ENCODE results near the gene KCNJ14.
A peak's percentile ranks its signal among the peaks of the same experiment; 100 is the strongest.

KCNJ14 gene

DNA sequence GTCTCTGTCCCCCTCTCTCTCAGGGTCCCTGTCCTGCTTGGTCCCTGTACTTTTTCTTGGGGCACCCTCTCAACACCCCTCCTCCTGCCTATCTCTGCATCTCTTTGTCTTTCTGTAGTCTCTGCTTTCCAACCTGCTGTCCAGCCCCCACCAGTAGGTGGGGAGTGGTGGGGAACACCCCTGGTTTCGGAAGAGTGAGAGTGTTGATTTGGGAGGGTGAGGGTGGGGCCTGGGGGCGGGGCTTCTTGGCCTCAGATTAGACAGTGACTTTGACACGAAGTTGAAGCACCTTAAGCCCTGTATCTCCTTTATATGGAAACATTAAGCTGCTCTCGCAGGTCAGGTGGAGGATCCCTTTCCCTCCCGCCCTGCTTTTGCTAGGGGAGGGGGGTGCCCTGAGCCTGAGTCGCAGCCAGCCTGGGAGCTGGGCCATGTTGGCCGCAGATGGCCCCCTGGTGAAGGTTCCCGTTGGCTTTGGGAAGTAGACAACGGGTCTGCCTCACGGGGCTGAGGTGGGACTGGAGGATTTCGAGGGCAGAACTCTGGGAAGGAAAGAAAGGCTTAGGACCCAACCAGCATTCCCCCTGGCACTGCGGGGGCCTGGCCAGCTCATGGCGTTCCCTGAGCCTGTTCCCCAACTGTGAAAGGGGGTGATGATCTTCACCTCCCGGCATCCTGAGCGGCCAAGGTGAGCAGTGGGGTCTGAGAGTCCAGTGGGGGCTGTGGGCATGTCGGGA lies at the start of gene KCNJ14:
TSS of gene KCNJ14 (plus strand) at position 404 of the 737 bp plus-strand sequence. CDS start 6,151 bp downstream, outside the sequence.
- FAIRE-seq = no peak
- no peak for DNase-seq (ENCODE audit: insufficient read length, low spot score)

DNA sequence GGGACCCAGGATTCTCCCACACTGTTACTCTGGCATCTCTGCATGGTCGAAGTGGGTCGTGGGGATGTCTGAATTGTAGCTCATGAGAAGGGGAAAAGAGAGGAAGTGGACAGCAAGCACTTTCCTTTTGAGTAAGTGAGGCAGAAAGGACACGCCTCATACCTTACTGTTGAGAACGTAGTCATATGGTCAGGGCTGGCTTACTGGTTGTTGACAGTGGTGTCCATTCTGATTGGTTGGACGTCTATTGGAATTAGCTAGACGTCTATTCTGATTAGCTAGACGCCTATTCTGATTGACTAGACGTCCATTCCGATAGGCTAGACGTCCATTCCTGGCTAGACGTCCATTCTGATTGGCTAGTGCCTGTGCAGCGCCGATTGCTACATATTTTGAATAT lies 49.5 kb upstream of the KCNJ14 start:
- no peak for DNase-seq (ENCODE audit: insufficient read length, low spot score)

DNA sequence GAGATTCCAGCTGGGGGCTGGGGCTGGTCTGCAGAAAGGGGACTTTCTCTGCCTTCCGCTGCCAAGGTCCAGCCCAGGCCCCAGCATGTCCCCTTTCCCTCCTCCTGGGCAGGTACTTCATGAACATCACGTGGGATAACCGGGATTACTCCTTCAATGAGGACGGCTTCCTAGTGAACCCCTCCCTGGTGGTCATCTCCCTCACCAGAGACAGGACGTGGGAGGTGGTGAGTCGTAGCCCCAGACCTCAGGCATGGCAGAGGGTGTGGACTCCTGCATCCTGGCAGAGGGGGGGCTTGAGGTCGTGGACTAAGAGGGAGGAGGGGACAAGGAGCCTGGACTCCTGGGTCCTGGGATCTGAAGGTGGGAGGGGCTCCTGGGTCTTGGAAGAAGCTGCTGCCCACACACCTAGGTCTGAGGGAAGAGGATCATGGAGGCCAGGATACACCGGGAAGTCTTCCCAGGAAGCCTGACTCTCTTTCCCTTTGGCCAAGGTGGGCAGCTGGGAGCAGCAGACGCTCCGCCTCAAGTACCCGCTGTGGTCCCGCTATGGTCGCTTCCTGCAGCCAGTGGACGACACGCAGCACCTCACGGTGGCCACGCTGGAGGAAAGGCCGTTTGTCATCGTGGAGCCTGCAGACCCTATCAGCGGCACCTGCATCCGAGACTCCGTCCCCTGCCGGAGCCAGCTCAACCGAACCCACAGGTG lies 41.3 kb upstream of the KCNJ14 start:
- DNase-seq (ENCODE audit: insufficient read length, low spot score) (no peak), FAIRE-seq (peak; percentile 36)

More for the DNA sequence above, 49.5 kb upstream of the KCNJ14 start:
- FAIRE-seq = no peak

DNA sequence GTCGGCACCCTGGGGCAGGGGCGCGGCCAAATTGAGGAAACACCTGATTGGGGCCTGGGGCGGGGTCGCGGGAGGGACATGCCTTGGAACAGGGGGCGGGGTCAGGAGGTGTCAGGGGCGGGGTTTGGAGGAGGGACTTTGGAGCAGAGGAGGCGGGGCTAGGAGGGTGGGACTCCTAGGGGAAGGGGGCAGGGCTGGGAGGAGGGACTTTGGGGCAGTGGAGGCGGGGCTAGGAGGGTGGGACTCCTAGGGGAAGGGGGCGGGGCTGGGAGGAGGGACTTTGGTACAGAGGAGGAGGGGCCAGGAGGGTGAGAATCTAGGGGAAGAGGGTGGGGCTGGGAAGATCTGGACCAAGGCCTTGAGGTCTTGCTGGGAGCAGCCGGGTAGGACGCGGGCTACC lies 40.0 kb upstream of the KCNJ14 start:
- FAIRE-seq (peak; percentile 20), DNase-seq (ENCODE audit: insufficient read length, low spot score) (no peak)

DNA sequence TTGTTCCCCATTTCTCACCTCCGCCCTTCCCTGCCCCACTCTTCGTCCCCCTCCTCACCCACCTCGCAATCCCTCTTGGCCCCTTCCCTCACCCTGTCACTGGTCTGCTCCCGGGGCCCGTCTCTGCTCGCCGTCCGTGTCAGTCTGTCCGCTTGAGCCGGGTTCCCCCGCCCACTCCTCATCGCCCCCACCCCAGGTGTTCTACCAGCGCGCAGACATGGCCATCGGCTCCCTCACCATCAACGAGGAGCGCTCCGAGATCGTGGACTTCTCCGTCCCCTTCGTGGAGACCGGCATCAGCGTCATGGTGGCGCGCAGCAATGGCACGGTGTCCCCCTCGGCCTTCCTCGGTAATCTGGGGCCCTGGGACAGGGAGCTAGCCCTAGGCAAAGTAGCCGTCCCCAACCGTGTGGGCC lies 39.6 kb upstream of the KCNJ14 start:
- no peak for FAIRE-seq
- no peak for DNase-seq (ENCODE audit: insufficient read length, low spot score)

DNA sequence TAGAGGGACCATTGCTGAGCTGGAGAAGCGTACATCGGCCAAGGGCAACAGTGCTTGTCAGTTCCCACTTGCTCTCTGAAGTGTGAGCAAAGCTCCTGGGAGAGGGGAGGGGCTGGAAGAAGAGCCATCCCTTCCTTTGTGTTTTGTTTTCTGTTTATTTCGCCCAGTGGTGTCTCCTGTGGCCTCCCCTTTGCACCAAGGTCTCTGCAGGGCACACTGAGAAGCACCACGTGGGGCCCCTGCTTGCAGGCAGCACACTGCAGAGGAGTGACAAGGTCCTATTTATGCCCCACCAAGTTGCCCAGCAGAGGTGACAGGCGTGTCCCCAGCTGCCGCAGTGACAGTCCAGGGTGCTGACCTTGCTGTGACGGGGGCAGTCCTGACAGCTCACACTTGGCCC lies 38.0 kb upstream of the KCNJ14 start:
- FAIRE-seq (no peak), DNase-seq (ENCODE audit: insufficient read length, low spot score) (no peak)

DNA sequence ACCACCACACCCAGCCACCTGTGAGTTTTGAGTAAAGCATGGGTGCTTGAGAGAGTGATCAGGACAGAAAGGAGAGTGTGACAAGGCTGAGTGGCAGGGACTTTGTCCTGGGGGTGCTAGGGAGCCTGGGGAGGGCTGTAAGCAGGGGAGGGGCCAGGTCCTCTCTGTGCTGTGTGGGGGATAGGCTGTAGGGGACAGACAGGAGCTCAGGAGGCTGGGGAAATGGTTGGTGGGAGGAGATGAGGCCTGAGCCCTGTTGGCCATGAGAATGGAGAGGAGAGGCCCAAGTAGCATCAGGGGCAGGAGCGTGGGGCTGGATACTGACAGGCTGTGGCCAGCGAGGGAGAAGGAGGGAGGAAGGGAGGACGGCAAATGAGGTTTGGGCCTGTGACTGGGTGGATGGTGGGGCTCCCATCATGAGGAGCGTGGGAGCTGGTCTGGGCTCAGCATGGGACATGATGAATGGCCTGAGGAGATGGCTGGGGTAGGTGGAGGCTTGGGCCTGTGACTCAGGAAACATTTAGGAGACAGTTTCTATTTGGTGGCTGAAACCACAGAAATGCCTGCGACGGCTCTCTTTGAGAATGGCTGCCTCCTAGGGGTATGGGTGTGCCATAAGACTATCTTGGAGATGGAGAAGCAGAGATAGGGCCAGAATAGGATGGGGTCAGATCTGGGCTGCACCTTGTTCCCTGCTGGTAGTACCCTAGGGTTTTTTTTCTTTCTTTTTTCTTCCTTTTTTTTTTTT lies 36.9 kb upstream of the KCNJ14 start:
- DNase-seq (ENCODE audit: insufficient read length, low spot score) (no peak), FAIRE-seq (no peak)

DNA sequence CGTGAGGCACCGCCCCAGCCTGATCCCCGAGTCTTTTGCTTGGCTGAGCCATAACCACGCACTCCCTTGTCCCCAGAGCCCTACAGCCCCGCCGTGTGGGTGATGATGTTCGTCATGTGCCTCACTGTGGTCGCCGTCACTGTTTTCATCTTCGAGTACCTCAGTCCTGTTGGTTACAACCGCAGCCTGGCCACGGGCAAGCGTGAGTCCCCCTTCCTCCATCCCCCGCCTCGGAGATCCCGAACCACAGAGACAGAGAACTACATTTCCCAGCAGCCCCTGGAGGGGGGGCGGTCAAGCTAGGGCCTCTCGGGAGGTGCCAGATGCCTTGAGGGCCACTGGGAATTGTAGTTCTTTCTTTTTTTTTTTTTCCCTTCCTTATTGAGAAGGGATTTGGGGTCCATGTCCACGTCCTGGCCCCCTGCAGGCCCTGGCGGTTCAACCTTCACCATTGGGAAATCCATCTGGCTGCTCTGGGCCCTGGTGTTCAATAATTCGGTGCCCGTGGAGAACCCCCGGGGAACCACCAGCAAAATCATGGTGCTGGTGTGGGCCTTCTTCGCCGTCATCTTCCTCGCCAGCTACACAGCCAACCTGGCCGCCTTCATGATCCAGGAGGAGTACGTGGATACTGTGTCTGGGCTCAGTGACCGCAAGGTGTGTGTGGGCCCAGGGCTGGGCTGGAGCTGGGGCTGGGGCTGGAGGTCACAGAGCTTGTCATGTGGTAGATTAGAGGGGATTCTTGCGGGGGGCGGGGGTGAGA lies 36.0 kb upstream of the KCNJ14 start:
- FAIRE-seq = no peak
- DNase-seq (ENCODE audit: insufficient read length, low spot score) = no peak

DNA sequence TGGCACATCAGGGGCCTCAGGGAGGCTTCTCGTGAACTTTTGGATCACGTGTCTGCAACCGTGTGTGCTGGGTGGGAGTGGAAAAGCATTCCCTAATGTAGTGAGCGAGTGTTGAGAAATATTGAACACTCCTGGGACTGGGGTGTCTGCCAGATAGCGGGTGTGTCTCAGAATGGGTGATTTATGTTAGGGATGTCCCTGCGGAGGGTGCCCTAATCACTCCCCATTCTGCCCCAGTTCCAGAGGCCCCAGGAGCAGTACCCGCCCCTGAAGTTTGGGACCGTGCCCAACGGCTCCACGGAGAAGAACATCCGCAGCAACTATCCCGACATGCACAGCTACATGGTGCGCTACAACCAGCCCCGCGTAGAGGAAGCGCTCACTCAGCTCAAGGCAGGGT lies 33.8 kb upstream of the KCNJ14 start:
- DNase-seq (ENCODE audit: insufficient read length, low spot score) (no peak), FAIRE-seq (no peak)

DNA sequence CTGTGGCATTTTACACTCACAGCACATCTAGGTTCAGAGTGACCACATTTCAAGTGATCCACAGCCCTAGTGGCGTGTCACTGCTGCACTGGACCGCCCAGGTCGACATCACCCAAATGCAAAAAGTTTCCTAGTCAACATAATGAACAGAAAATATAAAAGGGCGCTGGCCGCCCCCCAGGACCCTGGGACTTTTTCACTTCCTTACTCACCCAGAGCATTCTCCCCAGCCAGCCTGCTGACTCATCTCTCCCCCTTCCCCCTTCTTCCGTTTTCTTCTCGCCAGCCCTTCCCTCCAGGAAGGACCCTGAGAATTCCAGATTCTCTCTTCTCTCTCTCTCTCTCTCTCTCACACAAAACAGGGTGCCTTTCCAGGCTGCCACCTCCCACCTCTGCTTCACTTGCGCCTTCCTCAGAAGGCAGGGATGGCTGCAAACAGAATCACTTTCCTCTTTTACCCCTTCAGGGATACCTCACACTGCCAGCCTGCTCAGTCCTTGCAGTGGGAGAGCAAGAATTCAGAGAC lies 30.6 kb upstream of the KCNJ14 start:
- FAIRE-seq (no peak), DNase-seq (ENCODE audit: insufficient read length, low spot score) (peak; percentile 78)

DNA sequence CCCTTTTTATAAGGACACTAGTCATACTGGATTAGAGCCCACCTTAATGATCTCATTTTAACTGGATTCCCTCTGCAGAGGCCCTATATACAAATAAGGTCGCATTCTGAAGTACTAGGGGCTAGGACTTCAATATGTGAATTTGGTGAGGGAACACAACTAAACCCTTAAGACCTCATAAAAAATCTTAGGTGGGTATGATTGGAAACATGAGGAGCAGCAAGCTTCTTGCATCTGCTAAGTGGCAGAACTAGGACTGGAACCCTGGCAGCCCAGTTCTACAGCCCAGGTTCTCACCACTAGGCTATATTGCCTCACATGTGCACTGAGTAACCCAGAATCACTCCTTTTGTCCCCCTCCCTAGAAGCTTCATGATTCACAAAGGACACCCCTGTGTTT lies 26.7 kb upstream of the KCNJ14 start:
- DNase-seq (ENCODE audit: insufficient read length, low spot score) (no peak), FAIRE-seq (no peak)

DNA sequence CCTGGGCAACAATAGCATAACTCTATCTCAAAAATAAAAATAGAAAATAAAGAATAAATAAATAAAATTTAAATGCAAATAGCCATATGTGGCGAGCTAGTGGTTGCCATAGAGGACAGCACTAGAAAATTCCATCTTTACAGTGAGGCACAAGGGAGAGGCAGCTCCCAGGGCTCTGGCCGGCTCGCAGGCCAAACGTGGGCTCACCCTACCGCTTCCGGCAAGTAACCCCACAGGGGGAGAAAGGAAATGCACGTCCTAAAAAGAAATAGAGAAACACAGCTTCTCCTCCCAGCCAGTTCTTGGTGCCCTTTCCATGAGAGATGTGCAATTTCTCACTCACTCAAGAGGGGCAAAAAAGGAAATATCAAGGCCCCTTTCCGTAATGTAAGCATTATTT lies 22.0 kb upstream of the KCNJ14 start:
- FAIRE-seq = no peak

DNA sequence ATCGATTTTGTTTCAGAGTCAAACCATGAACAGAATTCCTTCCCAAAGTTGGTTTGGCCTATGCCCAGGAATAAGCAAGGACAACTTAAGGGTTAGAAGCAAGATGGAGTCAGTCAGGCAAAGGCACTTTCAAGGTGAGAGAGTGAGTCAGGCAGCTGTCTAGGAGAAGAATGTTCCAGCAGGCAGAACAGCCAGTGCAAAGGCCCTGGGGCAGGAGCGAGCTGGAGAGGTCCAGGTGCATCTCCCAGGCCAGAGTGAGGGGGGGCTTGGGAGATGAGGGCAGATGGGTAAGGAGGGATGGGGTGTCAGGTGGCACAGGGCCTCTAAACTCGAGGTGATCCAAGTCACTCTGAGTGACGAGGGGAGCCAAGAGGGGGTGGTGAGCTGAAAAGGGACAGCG lies 18.8 kb upstream of the KCNJ14 start:
- DNase-seq (ENCODE audit: insufficient read length, low spot score) (no peak), FAIRE-seq (no peak)

More for the DNA sequence above, 22.0 kb upstream of the KCNJ14 start:
- no peak for DNase-seq (ENCODE audit: insufficient read length, low spot score)

DNA sequence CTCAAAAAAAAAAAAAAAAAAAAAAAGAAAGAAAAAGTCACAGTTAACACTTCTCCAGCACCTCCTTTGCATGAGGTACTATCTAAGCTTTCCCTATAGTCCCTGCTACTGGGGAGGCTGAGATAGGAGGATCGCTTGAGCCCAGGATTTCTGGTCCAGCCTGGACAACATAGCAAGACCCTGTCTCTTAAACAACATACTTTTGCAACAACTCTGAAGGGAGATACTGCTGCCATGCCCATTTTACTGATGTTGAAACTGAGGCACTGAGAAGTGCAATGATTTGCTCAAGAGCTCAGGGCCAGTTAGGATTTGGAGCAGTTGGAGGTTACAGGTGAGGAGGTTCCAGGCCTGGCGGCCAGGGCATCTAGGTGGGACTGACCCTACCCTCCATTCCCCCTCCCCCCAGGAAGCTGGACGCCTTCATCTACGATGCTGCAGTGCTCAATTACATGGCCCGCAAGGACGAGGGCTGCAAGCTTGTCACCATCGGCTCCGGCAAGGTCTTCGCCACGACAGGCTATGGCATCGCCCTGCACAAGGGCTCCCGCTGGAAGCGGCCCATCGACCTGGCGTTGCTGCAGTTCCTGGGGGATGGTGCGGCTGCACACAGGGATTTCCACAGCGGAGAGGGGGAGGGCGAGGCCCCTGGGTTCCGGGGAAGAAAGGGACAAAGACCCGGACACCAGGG lies 13.9 kb upstream of the KCNJ14 start:
- FAIRE-seq = no peak

DNA sequence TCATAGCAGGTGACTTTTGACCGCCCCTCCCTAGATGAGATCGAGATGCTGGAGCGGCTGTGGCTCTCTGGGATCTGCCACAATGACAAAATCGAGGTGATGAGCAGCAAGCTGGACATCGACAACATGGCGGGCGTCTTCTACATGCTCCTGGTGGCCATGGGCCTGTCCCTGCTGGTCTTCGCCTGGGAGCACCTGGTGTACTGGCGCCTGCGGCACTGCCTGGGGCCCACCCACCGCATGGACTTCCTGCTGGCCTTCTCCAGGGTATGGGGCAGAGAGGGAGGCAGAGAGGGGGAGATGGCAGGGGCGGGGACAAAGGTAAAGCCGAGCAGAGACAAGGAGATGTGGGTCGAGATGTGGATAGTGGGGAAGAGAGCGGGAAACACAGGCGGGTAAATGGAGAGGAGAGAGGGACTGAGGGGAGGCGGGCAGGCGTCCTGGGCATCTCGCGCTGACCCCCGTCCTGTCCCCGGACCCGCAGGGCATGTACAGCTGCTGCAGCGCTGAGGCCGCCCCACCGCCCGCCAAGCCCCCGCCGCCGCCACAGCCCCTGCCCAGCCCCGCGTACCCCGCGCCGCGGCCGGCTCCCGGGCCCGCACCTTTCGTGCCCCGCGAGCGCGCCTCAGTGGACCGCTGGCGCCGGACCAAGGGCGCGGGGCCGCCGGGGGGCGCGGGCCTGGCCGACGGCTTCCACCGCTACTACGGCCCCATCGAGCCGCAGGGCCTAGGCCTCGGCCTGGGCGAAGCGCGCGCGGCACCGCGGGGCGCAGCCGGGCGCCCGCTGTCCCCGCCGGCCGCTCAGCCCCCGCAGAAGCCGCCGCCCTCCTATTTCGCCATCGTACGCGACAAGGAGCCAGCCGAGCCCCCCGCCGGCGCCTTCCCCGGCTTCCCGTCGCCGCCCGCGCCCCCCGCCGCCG lies 13.0 kb upstream of the KCNJ14 start:
- FAIRE-seq = no peak
- no peak for DNase-seq (ENCODE audit: insufficient read length, low spot score)

More for the DNA sequence above, 13.9 kb upstream of the KCNJ14 start:
- no peak for DNase-seq (ENCODE audit: insufficient read length, low spot score)

DNA sequence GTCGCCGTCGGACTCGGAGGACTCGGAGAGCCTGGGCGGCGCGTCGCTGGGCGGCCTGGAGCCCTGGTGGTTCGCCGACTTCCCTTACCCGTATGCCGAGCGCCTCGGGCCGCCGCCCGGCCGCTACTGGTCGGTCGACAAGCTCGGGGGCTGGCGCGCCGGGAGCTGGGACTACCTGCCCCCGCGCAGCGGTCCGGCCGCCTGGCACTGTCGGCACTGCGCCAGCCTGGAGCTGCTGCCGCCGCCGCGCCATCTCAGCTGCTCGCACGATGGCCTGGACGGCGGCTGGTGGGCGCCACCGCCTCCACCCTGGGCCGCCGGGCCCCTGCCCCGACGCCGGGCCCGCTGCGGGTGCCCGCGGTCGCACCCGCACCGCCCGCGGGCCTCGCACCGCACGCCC lies 12.1 kb upstream of the KCNJ14 start:
- FAIRE-seq (no peak), DNase-seq (ENCODE audit: insufficient read length, low spot score) (no peak)

DNA sequence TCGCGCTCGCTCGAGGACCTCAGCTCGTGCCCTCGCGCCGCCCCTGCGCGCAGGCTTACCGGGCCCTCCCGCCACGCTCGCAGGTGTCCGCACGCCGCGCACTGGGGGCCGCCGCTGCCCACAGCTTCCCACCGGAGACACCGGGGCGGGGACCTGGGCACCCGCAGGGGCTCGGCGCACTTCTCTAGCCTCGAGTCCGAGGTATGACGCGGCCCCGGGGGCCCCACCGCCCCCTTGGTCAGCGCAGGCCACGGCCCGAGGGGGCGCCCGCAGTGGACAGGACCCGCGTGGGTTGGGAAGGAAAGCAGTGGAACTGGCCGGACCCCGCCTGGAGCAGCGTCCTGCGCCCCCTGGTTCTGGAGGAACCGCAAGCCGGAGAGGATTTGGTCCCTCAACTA lies 11.6 kb upstream of the KCNJ14 start:
- no peak for FAIRE-seq

DNA sequence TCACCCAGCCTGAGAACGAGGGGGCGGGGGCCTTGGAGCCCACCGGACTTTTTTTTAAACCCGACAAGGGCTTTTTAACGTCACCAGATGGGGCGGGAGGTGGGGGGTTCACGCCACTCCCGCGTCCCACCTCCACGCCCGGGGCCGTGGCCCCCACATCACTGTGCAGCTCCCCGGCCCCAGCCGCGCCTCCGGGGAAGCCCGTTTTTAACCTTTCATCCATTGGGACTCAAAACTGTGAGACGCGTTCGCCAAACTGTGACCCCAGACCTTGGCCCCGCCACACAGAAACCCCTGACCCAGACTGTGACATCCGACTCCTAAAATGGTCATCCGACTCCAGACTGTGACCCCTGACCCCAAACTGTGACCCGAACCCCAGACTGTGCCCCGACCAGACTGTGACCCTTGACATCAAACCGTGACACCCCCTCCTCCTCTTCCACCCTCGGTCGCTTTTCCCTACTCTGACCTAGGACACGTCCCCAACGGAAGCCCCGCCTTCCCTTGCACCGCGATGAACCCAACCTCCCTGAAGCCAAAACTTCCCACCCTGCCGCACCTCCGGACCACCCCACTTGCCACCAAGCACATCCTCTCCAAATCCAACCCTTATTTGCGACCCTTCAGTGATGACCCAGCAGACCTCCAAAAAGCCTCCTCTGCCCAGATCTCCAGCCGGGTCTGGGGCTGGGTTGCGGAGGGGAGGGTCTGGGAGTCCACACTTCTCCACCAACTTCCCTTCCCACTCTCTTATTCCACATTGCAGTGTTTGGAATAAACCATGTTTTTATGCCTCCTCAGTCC lies 11.0 kb upstream of the KCNJ14 start:
- FAIRE-seq (no peak), DNase-seq (ENCODE audit: insufficient read length, low spot score) (no peak)

More for the DNA sequence above, 11.6 kb upstream of the KCNJ14 start:
- DNase-seq (ENCODE audit: insufficient read length, low spot score) = no peak
